ENCODE measurements around the gene NCAN. TPM values are rescaled to one million over a fixed set of nuclear protein-coding genes. Genes with fewer than 3 reads are reported as not detected.

The NCAN gene
- total and polyA plus RNA-seq, 2 of the 13 experiments (the other 11 are each of a cell fraction or from before 2014, with no cell fraction given), result not detected

- TF ChIP-seq ETS1 (CRISPR knock-in tag; IDR thresholded peaks at IDR 0.05), result no peak
- TF ChIP-seq, protein P1, sequence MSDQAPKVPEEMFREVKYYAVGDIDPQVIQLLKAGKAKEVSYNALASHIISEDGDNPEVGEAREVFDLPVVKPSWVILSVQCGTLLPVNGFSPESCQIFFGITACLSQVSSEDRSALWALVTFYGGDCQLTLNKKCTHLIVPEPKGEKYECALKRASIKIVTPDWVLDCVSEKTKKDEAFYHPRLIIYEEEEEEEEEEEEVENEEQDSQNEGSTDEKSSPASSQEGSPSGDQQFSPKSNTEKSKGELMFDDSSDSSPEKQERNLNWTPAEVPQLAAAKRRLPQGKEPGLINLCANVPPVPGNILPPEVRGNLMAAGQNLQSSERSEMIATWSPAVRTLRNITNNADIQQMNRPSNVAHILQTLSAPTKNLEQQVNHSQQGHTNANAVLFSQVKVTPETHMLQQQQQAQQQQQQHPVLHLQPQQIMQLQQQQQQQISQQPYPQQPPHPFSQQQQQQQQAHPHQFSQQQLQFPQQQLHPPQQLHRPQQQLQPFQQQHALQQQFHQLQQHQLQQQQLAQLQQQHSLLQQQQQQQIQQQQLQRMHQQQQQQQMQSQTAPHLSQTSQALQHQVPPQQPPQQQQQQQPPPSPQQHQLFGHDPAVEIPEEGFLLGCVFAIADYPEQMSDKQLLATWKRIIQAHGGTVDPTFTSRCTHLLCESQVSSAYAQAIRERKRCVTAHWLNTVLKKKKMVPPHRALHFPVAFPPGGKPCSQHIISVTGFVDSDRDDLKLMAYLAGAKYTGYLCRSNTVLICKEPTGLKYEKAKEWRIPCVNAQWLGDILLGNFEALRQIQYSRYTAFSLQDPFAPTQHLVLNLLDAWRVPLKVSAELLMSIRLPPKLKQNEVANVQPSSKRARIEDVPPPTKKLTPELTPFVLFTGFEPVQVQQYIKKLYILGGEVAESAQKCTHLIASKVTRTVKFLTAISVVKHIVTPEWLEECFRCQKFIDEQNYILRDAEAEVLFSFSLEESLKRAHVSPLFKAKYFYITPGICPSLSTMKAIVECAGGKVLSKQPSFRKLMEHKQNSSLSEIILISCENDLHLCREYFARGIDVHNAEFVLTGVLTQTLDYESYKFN (CRISPR knock-in tag; conservative IDR thresholded peaks at IDR 0.05), result peak; percentile 77
- TF ChIP-seq ZBED4 (CRISPR knock-in tag; IDR thresholded peaks at IDR 0.05; ENCODE audit: borderline replicate concordance), result peak; percentile 67; the same call in 1 of the 2 replicates
- peak; percentile 99 for TF ChIP-seq PATZ1 (CRISPR knock-in tag; IDR thresholded peaks at IDR 0.05)
- TF ChIP-seq ARID2 (CRISPR knock-in tag; IDR thresholded peaks at IDR 0.05; ENCODE audit: borderline replicate concordance), result no peak
- TF ChIP-seq, protein P2, sequence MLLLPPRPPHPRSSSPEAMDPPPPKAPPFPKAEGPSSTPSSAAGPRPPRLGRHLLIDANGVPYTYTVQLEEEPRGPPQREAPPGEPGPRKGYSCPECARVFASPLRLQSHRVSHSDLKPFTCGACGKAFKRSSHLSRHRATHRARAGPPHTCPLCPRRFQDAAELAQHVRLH (CRISPR knock-in tag; IDR thresholded peaks at IDR 0.05; ENCODE audit: borderline replicate concordance, low read depth), result 0 out of 2 replicates have a peak, but pooled peaks have one; percentile 46
- no peak for TF ChIP-seq TCF12 (IDR thresholded peaks at IDR 0.05)
- no peak for TF ChIP-seq TCF12 (CRISPR knock-in tag; IDR thresholded peaks at IDR 0.05)
- TF ChIP-seq AHDC1 (CRISPR knock-in tag; IDR thresholded peaks at IDR 0.05; ENCODE audit: borderline replicate concordance), result no peak
- TF ChIP-seq MAFG (CRISPR knock-in tag; IDR thresholded peaks at IDR 0.05), result no peak
These were observed 39.8 kb upstream of the NCAN start (continued) for GRCh38 chr19:19171821-19172532.

Measured in HepG2 (cell line).